Stomach (tissue), 4 donors: ENCODE measurements around the gene CDK13.

Source experiments
- EP300 ChIP-seq: sonication (generic); formaldehyde crosslinking; IDR thresholded peaks from one replicate; pipeline ENCODE4 v1.6.1; 2017; ENCODE audit warnings: antibody characterized with exemption
- POLR2A ChIP-seq, 4 donors: fragments of 450-650 bp; IDR thresholded peaks; one replicate each; pipeline ENCODE4 v1.6.1; 2016; ENCODE audit warnings: antibody characterized with exemption in 4 of 4, control low read depth in 2 of 4, mild to moderate bottlenecking in 1 of 4, moderate library complexity in 1 of 4
- TF ChIP-seq, protein P1 (sequence below), 7 experiments: fragments of 450-650 bp in 4 of 7; fragments of 200-600 bp in 3 of 7; sonication (generic) in 3 of 7; IDR thresholded peaks; one replicate each; pipeline ENCODE4 v1.5.1; 2016 to 2019; ENCODE audit warnings: antibody characterized with exemption in 7 of 7, control low read depth in 2 of 7, mild to moderate bottlenecking in 1 of 7

DNA sequence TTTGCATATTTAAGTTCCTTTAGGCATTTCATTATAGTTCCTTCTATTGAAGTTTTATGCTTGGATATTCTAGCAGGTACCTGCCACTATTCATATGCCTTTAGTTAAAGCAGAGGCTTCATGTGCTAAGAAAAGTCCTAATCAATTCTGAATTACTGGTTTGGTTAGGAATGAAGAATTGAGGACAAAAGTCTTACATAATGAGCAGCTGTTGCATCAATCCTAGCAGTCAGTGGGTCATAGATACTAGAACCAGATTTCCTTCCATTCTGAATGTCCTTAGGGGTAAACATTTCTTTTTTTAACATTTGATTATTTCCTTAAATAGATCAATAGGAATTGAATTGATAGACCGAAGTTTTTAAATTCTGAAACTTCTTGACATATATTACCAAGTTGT, 59.2 kb downstream of the CDK13 start:
- TF ChIP-seq, protein P1, sequence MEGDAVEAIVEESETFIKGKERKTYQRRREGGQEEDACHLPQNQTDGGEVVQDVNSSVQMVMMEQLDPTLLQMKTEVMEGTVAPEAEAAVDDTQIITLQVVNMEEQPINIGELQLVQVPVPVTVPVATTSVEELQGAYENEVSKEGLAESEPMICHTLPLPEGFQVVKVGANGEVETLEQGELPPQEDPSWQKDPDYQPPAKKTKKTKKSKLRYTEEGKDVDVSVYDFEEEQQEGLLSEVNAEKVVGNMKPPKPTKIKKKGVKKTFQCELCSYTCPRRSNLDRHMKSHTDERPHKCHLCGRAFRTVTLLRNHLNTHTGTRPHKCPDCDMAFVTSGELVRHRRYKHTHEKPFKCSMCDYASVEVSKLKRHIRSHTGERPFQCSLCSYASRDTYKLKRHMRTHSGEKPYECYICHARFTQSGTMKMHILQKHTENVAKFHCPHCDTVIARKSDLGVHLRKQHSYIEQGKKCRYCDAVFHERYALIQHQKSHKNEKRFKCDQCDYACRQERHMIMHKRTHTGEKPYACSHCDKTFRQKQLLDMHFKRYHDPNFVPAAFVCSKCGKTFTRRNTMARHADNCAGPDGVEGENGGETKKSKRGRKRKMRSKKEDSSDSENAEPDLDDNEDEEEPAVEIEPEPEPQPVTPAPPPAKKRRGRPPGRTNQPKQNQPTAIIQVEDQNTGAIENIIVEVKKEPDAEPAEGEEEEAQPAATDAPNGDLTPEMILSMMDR (IDR thresholded peaks at IDR 0.05): no peak
- no peak for TF ChIP-seq EP300
- TF ChIP-seq POLR2A (IDR thresholded peaks at IDR 0.05): no peak
